ENCODE data around the gene KCTD7.
"Not testable (repeated sequence)": the region's sequence is repeated elsewhere in the genome, so short reads cannot be mapped to it uniquely, and the experiment has no call there.

The KCTD7 gene

GRCh38 chr7:66654275-66655112 lies 25.8 kb downstream of the KCTD7 start:
- peak; percentile 91 to 96 (median 94) for DNase-seq

- not testable (repeated sequence) for DNase-seq
These were observed 26.6 kb downstream of the KCTD7 start for GRCh38 chr7:66655113-66655806.

DNA sequence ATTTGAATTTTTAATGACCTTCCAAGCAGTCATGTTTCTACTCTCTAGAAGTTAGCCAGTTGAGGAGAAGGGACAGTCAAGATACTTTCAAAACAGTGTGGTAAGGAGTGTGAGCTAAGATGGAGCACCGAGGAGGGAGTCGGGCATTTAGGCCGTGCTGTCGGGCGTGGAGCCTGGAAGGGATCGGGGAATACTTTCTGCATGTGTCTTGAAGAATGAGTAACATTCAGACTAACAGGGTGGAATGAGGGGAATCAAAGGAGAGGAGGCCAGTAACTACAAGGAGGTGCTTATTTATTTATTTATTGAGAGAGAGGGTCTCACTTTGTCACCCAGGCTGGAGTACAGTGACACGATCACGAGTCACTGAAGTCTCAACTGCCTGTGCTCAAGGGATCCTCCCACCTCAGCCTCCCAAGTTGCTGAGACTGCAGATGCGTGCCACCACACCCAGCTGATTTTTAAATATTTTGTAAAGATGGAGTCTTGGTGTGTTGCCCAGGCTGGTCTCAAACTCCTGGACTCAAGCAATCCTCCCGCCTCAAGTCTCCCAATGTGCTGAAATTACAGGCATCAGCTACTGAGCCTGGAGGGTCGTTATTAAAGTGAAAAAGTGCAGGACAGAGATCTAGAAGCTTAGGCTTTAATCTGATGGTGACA lies 27.3 kb downstream of the KCTD7 start:
- not testable (repeated sequence) for DNase-seq

- DNase-seq, result no peak
These were observed 29.1 kb downstream of the KCTD7 start for GRCh38 chr7:66657798-66658197.

GRCh38 chr7:66662646-66663264 lies 34.1 kb downstream of the KCTD7 start:
- DNase-seq, result no peak

GRCh38 chr7:66664590-66665293 lies 36.1 kb downstream of the KCTD7 start:
- no peak for DNase-seq

- no peak for DNase-seq
These were observed 37.8 kb downstream of the KCTD7 start for GRCh38 chr7:66666313-66666952.

DNA sequence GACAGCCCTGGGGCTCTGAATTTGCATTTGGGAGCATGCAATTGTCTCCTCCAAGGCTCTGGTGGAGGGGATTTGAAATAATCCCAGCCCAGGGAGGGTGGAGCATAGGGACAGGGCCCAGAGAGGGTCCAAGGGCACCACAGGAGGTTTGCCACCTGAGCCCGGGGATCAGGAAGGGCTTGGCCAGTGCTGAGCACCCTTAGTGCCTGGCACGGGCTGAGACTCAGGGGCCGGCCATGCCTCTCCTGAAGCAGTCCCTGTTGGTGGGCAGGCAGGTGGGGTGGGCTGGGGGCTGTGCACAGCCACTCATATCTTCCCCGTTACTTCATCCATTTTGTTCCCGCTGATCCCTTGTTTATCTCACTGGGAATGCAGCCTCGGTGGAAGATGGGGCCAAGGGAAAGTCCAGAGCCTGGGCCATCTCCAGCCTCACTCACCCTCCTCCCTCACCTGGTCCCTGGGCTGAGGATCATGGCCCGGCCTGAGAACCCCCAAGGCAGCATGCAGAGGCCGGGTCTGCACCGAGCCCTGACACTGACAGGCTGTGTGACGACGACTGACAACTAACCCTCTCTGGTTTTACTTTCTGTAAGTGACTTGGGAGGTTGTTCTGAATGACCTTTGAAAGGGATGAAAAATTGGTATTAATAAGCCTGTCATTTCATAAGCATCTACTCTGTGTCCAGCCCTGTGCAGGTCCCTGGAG lies 38.5 kb downstream of the KCTD7 start:
- no peak for DNase-seq

DNA sequence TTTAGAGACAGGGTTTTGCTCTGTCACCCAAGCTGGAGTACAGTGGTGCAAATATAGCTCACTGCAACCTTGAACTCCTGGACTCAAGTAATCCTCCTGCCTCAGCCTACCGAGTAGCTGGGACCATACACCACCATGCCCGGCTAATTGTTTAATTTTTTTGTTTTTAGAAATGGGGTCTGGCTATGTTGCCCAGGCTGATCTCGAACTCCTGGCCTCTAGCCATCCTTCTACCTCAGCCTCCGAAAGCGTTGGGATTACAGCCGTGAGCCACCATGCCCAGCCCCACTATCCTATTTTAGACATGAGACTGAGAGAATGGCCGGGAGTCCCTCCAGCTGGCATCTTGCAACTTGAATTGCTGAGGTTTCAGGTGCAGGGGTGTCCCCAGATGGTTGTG lies 39.4 kb downstream of the KCTD7 start:
- DNase-seq, result no peak

GRCh38 chr7:66668677-66669076 lies 40.0 kb downstream of the KCTD7 start:
- DNase-seq, result no peak

GRCh38 chr7:66669088-66669487 lies 40.4 kb downstream of the KCTD7 start:
- no peak for DNase-seq

GRCh38 chr7:66669496-66669895 lies 40.8 kb downstream of the KCTD7 start:
- no peak for DNase-seq

GRCh38 chr7:66671034-66671433 lies 42.4 kb downstream of the KCTD7 start:
- no peak for DNase-seq

DNA sequence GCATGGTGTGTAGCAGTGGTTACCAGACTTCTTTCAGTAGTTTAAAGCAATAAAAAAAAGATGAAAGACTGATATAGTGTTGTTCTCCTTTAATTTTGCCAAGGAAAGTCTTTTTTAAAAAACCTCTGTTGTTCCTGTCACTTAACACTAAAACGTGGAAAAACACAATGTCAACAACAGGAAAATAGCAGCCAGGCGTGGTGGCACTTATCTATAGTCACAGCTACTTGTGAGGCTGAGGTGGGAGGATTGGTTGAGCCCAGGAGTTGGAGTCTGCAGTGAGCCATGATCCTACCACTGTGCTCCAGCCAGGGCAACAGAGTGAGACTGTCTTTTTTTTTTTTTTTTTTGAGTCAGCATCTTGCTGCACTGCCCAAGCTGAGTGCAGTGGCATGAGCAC lies 42.8 kb downstream of the KCTD7 start:
- DNase-seq, result not testable (repeated sequence)

- not testable (repeated sequence) for DNase-seq
These were observed 43.9 kb downstream of the KCTD7 start for GRCh38 chr7:66672432-66673123.

DNA sequence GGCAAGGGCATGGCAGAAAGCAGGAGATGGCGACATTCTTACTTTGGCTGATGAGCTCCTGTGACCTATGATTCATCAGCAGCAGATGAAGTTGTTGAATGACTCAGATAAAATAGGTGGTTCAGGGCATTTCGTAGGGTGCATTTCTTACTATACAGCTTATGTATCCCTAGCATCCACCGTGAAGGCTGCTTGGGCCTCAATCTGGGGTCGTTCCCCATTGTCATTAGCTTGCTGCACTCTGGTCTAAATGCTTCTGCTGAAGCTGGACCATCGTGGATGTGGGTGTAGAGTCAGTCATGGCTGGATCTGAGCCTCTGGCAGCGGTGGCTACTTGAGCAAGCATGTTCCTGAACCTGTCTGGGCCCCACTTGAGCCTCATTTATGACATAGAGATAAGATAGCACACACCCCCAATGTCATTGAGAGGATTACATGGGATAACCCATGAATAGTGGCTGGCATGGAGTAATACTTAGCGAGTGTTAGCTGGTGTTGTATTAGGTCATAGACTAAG lies 44.5 kb downstream of the KCTD7 start:
- not testable (repeated sequence) for DNase-seq

- no peak for DNase-seq
These were observed 51.1 kb downstream of the KCTD7 start for GRCh38 chr7:66679633-66680244.

DNA sequence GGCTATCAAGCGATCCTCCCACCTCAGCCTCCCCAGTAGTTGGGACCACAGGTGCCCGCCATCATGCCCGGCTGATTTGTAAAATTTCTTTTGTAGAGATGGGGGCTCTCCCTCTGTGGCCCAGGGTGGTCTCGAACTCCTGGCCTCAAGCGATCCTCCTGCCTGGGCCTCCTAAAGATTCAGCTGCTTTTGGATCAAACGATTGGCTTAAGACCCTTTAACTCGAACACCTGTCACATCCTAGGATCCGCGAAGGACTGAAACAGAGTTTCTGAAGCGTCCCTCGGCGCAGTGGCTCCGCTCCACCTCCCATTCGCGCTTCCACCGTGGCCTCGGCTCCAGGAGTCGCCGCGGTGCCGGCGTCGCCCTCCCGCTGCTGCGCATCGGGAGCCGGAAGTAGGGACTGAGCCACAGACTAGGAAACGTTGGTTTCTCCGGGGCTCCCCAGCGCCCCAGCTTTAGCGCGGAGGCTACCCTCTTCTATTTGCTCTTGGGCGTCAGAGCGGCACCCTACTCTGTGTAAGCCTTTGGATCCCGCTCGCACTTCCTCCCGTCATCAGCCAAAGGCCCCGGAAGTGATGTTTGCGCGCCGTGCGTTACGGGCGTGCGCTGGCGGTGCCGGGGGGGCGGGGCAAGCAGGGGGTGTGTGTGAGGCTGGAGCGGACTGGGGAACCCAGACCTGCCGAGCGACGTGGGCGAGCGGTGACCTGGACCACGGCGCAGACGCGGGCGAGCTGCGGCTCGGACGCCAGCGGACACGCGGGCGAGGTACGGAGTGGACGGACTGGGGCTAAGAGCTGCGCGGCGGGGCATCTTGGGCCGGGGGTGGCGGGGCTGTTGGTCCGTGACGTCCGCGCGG lies 53.0 kb downstream of the KCTD7 start:
- DNase-seq, result peak; percentile 82 to 96 (median 93)
